Sigmoid colon (tissue), 4 donors: Measurements from ENCODE around the gene FOXS1.

ENCODE experiments used
- POLR2A ChIP-seq, 2 donors: fragments of 450-650 bp; IDR thresholded peaks; one replicate each; pipeline ENCODE4 v1.6.1; 2016; ENCODE audit warnings: antibody characterized with exemption in 2 of 2, mild to moderate bottlenecking in 2 of 2, moderate library complexity in 2 of 2
- POLR2AphosphoS5 ChIP-seq, 4 donors: sonication (generic); formaldehyde crosslinking; IDR thresholded peaks; one replicate each; pipeline ENCODE4 v1.6.1; 2017; ENCODE audit warnings: antibody characterized with exemption in 4 of 4

GRCh38 chr20:31816221-31816620, 29.2 kb downstream of the FOXS1 start:
- no peak for TF ChIP-seq POLR2A (IDR thresholded peaks at IDR 0.05)
- no peak for TF ChIP-seq POLR2AphosphoS5 (IDR thresholded peaks at IDR 0.05)
